NOMO-1 (cell line): ENCODE measurements around the gene ZNF268.
"Not testable (repeated sequence)": the region's sequence is repeated elsewhere in the genome, so short reads cannot be mapped to it uniquely, and the experiment has no call there.

ENCODE experiments used
- DNase-seq, 2 experiments: peaks; one replicate each; lab custom pipeline; 2025; ENCODE audit not compliant: unreplicated experiment in 2 of 2; lab: John Stamatoyannopoulos, UW

Gene ZNF268

GRCh38 chr12:133226690-133227089, 45.4 kb downstream of the ZNF268 start:
- DNase-seq: no peak

- no peak for DNase-seq
Observed at GRCh38 chr12:133227281-133227852, 46.1 kb downstream of the ZNF268 start.

- no peak for DNase-seq
Observed at GRCh38 chr12:133231001-133231400, 49.7 kb downstream of the ZNF268 start.

GRCh38 chr12:133233006-133233405, 51.7 kb downstream of the ZNF268 start:
- no peak for DNase-seq

GRCh38 chr12:133233993-133234564, 52.8 kb downstream of the ZNF268 start:
- no peak for DNase-seq

GRCh38 chr12:133234971-133235370, 53.7 kb downstream of the ZNF268 start:
- no peak for DNase-seq

GRCh38 chr12:133235401-133236112, 54.3 kb downstream of the ZNF268 start, which contains the start of gene ANHX:
Gene ANHX (minus strand): TSS chr12:133235877. CDS start chr12:133234356, 1,521 bp downstream.
- no peak for DNase-seq

- no peak for DNase-seq
Observed at GRCh38 chr12:133236144-133236543, 54.8 kb downstream of the ZNF268 start.

GRCh38 chr12:133236556-133236955, 55.3 kb downstream of the ZNF268 start:
- no peak for DNase-seq

- DNase-seq: no peak
Observed at GRCh38 chr12:133251732-133252131, 70.4 kb downstream of the ZNF268 start.

- DNase-seq: not testable (repeated sequence)
Observed at GRCh38 chr12:133255833-133256232, 74.5 kb downstream of the ZNF268 start.

GRCh38 chr12:133256321-133256720, 75.0 kb downstream of the ZNF268 start:
- no peak for DNase-seq

- no peak for DNase-seq
Observed at GRCh38 chr12:133264173-133264572, 82.9 kb downstream of the ZNF268 start.
